RWPE2 (cell line): Measurements from ENCODE around the gene CRADD.
"Not testable (repeated sequence)": the region's sequence is repeated elsewhere in the genome, so short reads cannot be mapped to it uniquely, and the experiment has no call there.

Experiments
- ATAC-seq: fragments of 200-7000 bp; cut with Tn5 transposase; 3 replicates; pipeline ENCODE4 v1.9.1; 2021; ENCODE audit warnings: low read depth
- DNase-seq: peaks from one replicate; pipeline ENCODE4 v3.0.0-alpha.2; 2020; ENCODE audit warnings: low spot score
- H3K27ac ChIP-seq: fragments of 450-650 bp; 2 replicates; pipeline ENCODE4 v1.5.1; 2017; ENCODE audit warnings: mild to moderate bottlenecking; ENCODE audit not compliant: poor library complexity, severe bottlenecking
- H3K27me3 ChIP-seq: fragments of 250-450 bp; sonication (Bioruptor Pico); 2 replicates; pipeline ENCODE4 v1.5.1; 2021; ENCODE audit warnings: mild to moderate bottlenecking, moderate library complexity; ENCODE audit not compliant: insufficient read depth, poor library complexity, severe bottlenecking
- H3K36me3 ChIP-seq: fragments of 250-450 bp; sonication (Bioruptor Pico); 2 replicates; pipeline ENCODE4 v1.5.1; 2020; ENCODE audit warnings: low read depth, mild to moderate bottlenecking, moderate library complexity
- H3K4me1 ChIP-seq: fragments of 250-450 bp; sonication (Bioruptor Pico); 2 replicates; pipeline ENCODE4 v1.5.1; 2021; ENCODE audit warnings: mild to moderate bottlenecking, moderate library complexity; ENCODE audit not compliant: insufficient read depth, poor library complexity, severe bottlenecking
- H3K4me3 ChIP-seq: fragments of 250-450 bp; sonication (Bioruptor Pico); 2 replicates; pipeline ENCODE4 v1.5.1; 2021; ENCODE audit warnings: mild to moderate bottlenecking, moderate library complexity; ENCODE audit not compliant: severe bottlenecking
- H3K9me3 ChIP-seq: fragments of 250-450 bp; sonication (Bioruptor Pico); 2 replicates; pipeline ENCODE4 v1.5.1; 2021; ENCODE audit warnings: mild to moderate bottlenecking, moderate library complexity; ENCODE audit not compliant: severe bottlenecking
- CTCF ChIP-seq: fragments of 450-650 bp; IDR thresholded peaks from one replicate; pipeline ENCODE4 v1.5.1; 2017; ENCODE audit warnings: mild to moderate bottlenecking, moderate library complexity; ENCODE audit not compliant: poor library complexity, severe bottlenecking

The CRADD gene

GRCh38 chr12:93868771-93869170 lies 191.6 kb downstream of the CRADD start:
- DNase-seq (no peak), ATAC-seq (no peak)
- no peaks in the 10 kb centered on the region for H3K4me1 ChIP-seq
- no peaks in the 10 kb centered on the region for H3K36me3 ChIP-seq
- H3K27me3 ChIP-seq = no peaks in the 10 kb centered on the region
- no peak overlapping the region for H3K27ac ChIP-seq
- no peak overlapping the region for H3K4me3 ChIP-seq
- no peak for TF ChIP-seq CTCF
- peaks cover 11% of the 10 kb centered on the region for H3K9me3 ChIP-seq

GRCh38 chr12:93870020-93870795 lies 193.0 kb downstream of the CRADD start:
- Histone ChIP-seq H3K36me3 (no peaks in the 10 kb centered on the region), H3K27me3 (no peaks in the 10 kb centered on the region), H3K4me3 (no peak overlapping the region), H3K27ac (no peak overlapping the region), H3K4me1 (no peaks in the 10 kb centered on the region), H3K9me3 (peaks cover 11% of the 10 kb centered on the region)
- ATAC-seq = no peak
- no peak for DNase-seq
- no peak for TF ChIP-seq CTCF

- H3K9me3 ChIP-seq, H3K27me3 ChIP-seq, ATAC-seq: not testable (repeated sequence)
These were observed 194.4 kb downstream of the CRADD start for GRCh38 chr12:93871566-93871965.

GRCh38 chr12:93873561-93873960 lies 196.4 kb downstream of the CRADD start:
- no peak overlapping the region for H3K27ac ChIP-seq
- H3K36me3 ChIP-seq = no peaks in the 10 kb centered on the region
- H3K4me3 ChIP-seq = no peak overlapping the region
- H3K9me3 ChIP-seq = peaks cover 7% of the 10 kb centered on the region
- H3K4me1 ChIP-seq = no peaks in the 10 kb centered on the region
- no peaks in the 10 kb centered on the region for H3K27me3 ChIP-seq
- no peak for TF ChIP-seq CTCF
- ATAC-seq (no peak), DNase-seq (no peak)

More at GRCh38 chr12:93871566-93871965, 194.4 kb downstream of the CRADD start:
- not testable (repeated sequence) for H3K27ac ChIP-seq, H3K36me3 ChIP-seq, H3K4me3 ChIP-seq, DNase-seq, H3K4me1 ChIP-seq

- DNase-seq (no peak), ATAC-seq (no peak)
- H3K36me3 ChIP-seq = no peaks in the 10 kb centered on the region
- no peaks in the 10 kb centered on the region for H3K4me1 ChIP-seq
- H3K4me3 ChIP-seq = no peak overlapping the region
- H3K9me3 ChIP-seq = peaks cover 7% of the 10 kb centered on the region
- H3K27ac ChIP-seq = no peak overlapping the region
- no peaks in the 10 kb centered on the region for H3K27me3 ChIP-seq
- no peak for TF ChIP-seq CTCF
These were observed 198.0 kb downstream of the CRADD start for GRCh38 chr12:93875157-93875556.
